HG03066 (cell line): Measurements from ENCODE around the gene GPATCH1.

ENCODE experiments used
- ATAC-seq: cut with Tn5 transposase; IDR thresholded peaks from one replicate; pipeline ENCODE4 v1.9.1; 2021; ENCODE audit warnings: low read depth; ENCODE audit not compliant: unreplicated experiment

The GPATCH1 gene

GRCh38 chr19:33063753-33064457 lies 17.1 kb upstream of the GPATCH1 start:
- ATAC-seq, result no peak

GRCh38 chr19:33064458-33064791 lies 16.6 kb upstream of the GPATCH1 start:
- ATAC-seq, result no peak

DNA sequence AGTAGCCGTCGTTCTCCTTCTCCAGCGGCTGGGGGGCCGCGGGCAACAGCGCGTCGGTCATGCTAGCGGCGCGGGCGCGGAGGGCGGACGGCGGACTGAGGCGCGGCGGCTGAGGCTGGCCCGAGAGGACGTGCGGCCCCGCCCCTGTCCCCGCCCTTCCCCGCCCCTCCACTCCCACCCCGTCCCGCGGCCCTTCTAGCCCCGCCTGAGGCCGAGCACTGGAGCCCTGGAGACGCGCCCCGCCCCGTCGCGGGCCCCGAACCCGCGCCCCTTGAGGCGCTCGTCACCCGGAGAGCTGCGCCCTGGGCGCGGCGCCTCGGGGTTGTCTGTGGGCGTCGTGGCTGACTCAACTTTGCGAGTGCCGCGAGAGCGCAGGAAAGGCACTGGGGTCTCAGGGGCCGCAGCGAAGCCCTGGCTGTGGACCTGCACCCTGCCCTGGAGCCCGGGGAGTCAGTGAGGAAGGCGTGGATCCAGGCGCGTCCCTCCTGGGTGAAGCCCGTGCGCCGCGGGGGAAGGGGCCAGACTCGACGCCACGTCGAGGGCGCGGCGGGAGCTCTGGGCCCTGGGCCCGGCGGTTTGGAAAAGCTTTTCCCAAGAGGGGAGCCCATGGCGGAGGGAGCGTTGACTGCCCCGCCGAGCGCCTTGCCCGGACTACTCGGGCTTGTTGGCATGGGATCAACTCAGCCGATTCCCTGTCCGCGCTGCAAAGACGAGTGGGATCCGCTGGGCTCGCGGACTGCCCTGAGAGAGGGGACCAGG lies 16.0 kb upstream of the GPATCH1 start, which contains the start of gene RHPN2:
Gene RHPN2, minus strand, starts transcription at position 97 of the 759 bp plus-strand sequence. Its CDS starts 36 bp downstream, at position 61.
- no peak for ATAC-seq

GRCh38 chr19:33066543-33066942 lies 14.4 kb upstream of the GPATCH1 start:
- no peak for ATAC-seq

DNA sequence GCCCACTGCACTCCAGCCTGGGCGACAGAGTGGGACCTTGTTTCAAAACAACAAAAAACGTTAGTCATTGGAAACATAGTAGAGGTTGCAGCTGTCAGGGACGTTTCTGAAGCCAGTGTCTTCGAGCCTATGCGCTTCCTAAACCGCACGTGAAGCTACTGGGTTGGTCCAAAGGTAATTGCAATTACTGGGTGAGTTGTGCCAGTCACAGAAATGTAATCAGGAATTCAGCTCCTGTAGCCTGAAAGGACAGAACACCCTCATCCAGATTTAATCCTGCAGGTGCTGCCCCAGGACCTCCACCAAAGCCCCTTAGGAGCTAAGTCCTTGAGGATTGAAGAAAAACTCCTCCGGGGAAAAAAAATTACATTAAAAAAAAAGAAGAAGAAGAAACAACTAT lies 13.9 kb upstream of the GPATCH1 start:
- no peak for ATAC-seq

DNA sequence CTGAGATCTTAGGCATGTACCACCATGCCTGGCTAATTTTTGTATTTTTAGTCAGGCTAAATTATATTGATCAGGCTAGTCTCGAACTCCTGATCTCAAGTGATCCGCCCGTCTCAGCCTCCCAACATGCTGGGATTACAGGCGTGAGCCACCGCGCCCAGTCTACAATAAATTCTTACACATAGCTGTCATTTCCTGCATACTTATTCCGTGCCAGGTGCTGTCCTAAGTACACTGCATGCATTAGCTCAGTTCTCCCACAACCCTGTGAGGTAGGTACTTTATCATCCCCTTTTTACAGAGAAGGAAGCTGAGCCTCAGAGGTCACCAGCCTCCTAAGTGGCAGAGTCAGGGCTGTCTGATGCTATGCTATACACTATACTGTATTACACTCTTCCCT lies 9.1 kb upstream of the GPATCH1 start:
- ATAC-seq, result no peak

DNA sequence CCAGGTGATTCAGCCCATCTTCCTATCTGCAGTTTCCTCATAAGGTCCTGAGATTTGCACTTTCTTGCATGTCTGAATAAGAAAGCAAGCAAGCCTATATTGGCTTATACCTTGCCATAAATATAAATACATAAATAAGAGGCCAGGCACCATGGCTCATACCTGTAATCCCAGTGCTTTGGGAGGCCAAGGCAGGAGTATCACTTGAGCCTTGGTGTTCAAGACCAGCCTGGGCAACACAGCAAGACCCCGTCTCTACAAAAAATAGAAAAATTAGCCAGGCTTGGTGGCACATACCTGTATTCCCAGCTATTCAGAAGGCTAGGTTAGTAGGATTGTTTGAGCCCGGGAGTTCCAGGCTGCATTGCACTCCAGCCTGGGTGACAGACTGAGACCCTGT lies 5.5 kb upstream of the GPATCH1 start:
- ATAC-seq, result no peak

- ATAC-seq, result no peak
Measured at GRCh38 chr19:33085570-33086128, 4.7 kb downstream of the GPATCH1 start.

DNA sequence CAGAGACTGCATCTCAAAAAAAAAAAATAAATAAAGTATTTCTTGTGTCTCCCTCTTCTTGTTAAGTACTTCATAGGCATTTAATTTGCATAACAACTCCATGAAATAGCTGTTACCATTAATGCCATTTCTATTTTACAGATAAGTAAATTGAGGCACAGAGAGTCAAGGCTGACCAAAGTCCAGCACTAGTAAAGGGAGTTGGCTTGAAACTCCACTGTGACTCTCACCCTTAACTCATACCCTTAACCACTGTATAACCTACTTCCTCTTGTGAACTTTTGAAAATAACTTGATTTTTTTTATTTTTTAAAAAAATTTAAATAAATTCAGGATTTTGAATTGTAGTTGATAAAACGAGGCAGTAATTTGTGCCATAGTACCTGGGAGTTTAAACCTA lies 6.0 kb downstream of the GPATCH1 start:
- no peak for ATAC-seq

GRCh38 chr19:33089010-33089409 lies 8.0 kb downstream of the GPATCH1 start:
- ATAC-seq, result no peak

DNA sequence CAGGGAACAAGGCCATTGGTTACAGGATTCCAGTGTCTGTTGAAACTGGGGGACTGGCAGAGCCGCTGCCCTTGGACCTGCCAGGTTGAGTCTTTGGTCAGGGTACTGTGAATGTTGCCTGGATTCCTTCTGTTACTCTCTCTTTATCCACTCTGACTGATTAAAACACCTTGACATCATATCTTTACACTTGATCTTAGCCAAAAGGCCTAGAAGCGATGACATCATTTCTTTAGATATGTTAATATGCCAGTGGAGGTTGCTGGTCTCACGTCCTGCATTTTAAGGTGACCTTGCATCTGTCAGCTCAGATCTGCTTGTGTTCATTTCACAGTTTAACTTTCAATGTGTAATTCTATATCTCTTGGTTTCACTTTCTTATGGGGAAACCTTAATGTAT lies 9.2 kb downstream of the GPATCH1 start:
- no peak for ATAC-seq

DNA sequence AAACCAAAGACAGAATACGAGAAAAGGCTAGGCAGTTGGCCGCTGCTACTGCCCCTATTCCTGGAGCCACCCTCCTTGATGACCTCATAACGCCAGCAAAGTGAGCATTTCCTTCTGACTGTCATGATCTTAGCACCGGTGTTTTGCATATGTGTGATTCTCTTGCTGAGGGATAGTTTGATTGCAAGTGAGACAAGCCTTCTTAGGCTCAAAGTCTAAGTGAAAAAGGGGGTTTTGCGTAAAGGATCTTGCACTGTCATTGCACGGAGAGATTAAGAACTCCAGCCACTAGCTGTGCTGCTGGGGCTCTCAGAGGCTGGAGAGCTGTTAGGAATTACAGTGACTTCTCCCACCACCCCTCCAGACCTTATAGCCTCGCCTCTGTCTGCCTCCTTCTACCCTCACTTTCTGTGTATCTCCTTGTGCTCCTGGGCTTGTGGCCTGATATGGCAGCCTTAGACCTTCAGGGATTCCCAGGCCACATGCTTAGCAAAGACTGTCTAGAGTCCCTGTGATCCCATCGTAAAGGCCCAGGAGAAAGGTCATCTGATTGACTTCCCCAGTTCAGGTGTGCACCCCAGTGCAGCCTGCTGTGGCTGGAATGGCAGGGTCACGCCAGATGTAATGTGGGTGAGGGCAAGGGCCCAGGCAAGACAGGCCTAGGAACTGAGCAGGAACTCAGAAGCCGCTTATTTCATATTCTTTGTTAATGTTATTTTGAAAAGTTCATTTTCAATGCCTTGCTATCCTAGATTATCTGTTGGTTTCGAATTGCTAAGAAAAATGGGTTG lies 12.6 kb downstream of the GPATCH1 start:
- no peak for ATAC-seq

- ATAC-seq, result no peak
Measured at GRCh38 chr19:33094436-33095067, 13.6 kb downstream of the GPATCH1 start.

GRCh38 chr19:33096005-33096404 lies 15.0 kb downstream of the GPATCH1 start:
- no peak for ATAC-seq

GRCh38 chr19:33098055-33098534 lies 17.1 kb downstream of the GPATCH1 start:
- no peak for ATAC-seq

DNA sequence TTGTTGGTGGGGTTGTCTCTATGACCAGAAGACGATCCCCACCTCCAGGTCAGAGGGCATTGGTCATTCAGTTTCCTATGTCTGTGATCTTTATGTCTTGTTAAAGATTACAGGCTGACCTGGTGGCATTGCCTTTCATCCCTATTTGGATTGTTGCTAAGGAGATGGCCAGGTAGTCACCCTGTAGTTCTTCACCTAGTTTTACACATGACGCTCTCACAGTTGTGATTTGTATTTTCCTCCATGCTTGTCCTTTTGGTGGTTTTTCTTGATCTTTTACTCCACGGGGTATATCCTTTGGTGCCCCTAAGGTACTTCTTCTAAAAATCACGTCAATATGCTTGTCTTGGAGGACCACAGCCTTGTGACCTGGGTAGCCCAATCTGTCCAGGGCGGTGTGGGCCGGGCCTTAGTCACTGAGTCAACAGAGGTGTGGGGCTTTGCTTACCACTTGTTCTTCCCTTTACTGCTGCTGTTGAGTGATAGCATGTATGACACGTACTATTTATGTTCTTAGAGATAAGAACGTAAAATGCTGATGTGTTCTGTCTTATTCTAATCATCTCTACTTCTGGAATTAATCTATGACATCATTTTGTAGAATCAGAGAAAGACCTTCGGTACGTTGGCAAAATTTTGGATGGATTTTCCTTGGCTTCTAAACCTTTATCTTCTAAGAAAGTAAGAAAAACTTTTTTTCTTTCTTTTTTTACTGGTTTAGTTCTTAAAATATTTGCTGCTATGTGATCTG lies 20.1 kb downstream of the GPATCH1 start:
- ATAC-seq, result no peak

DNA sequence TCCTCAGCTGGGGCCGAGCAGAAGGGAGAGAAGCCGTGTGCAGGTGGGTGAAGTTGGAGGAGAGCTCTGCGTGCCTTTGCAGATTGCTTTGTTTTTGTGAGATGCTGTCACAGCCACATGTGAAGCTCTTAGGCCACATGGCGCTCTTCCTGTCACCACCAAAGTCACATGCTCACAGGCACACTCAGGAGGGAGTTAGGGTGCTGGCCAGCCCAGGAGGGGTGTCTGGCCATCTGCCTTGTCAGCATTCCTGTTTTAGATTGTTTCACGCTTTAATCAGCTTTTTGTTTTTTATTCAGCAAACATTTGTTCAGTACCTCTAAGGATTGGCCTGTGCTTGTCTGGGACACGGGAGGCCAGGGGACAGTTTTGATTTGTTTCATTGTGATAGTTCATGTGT lies 21.9 kb downstream of the GPATCH1 start:
- ATAC-seq, result no peak

DNA sequence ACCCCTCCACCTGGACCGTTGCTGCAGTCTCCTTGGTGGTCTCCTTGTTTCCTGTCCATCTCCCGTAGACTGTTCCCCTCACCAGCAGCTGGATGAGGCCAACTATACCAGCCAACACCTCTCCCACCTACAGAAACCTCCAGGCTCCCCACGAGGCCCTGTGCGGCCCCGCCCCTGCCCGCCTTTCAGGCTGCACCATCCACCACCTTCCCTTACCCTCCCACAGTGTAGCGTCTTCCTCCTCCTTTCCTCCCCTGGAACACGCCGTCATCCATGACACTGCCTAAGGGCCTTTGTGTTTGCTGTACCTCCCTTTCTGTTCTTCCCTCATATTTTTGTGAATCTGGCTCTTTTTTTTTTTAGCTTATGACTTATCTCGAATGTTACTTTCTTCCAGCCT lies 27.2 kb downstream of the GPATCH1 start:
- ATAC-seq, result no peak

DNA sequence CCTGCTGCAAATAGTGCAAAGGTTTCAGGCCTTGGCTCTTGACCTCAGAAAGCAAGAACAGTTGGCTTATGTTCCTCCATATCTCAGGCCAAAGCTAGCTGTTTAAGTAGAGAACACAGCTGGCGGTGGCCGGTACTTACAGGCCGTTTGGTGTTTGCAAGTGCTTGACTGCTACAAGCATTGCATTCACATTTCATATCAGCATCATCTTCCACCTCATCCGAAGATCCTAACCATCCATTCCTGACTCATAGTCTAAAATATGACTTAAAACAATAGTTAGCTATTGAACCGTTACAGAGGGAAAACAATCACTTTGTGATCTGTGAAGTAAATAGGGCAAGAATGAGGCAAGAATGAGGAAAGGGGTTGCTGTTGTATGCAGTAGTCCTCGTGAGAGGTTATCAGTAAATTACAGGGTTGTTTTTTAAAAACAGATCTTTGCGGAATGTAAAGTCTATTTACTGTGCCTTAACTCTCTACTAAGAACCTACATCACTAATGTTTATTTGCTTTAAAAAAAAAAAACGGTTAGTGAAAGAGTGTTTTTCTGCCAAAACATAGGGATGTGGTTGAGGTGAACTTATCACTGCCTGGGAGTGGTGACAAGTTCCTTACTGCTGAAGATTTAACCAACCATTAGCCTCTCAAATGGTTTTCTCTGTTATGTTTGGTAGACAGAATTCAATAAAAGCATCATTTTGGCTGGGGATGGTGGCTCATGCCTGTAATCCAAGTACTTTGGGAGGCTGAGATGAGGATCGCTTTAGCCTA lies 29.3 kb downstream of the GPATCH1 start:
- ATAC-seq, result no peak
